ENCODE measurements around the gene QRFP. TPM values are rescaled to one million over a fixed set of nuclear protein-coding genes. Genes with fewer than 3 reads are reported as not detected.
A peak's percentile ranks its signal among the peaks of the same experiment; 100 is the strongest.
"Not testable (repeated sequence)": the region's sequence is repeated elsewhere in the genome, so short reads cannot be mapped to it uniquely, and the experiment has no call there.

The QRFP gene
- total RNA-seq, 2 donors from 2014 or later = not detected

DNA sequence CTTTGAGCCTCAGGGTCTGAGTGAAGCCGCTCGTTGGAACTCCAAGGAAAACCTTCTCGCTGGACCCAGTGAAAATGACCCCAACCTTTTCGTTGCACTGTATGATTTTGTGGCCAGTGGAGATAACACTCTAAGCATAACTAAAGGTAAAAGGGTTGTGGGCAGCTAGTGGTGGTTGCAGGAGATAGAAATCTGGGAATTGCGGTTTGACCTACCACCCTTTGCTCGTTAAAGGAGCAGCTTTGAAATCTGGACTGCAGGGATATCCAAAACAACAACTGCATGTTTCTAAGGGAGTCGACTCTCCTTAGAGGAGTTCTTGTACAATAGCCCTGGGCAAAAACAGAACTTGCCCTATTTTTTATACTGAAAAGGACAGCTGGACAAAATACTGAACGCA lies 42.5 kb downstream of the QRFP start:
- Mint-ChIP-seq H3K27ac (no peak overlapping the region), H3K36me3 (ENCODE audit: low read depth) (peaks cover 3% of the 10 kb centered on the region), H3K27me3 (no peaks in the 10 kb centered on the region), H3K4me3 (no peak overlapping the region), H3K4me1 (peaks cover 6% of the 10 kb centered on the region)
- H3K9me3 ChIP-seq (ENCODE audit: control insufficient read depth, low read length, poor library complexity, severe bottlenecking) = no peaks in the 10 kb centered on the region
- no peak for DNase-seq
- no peak for ATAC-seq

DNA sequence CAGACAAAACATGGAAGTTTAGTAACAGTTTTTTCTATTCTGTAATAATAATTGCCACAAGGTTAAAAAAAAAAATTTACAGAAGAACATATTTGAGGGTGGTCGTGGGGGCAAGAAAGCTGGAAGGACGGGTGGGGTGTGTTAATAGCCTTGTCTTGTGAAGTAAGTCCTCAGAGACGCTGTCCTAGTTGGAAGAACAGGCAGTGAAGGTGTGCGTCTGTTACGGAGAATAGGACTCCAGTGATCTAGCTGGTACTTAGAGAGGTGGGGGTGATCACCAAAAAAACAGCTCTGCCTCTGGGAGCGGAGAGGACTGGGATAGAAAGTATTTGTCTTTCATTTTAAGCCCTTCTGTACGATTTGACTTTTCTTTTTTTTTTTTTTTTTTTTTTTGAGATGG lies 43.8 kb downstream of the QRFP start:
- DNase-seq (no peak), ATAC-seq (no peak)
- H3K4me3 Mint-ChIP-seq = no peak overlapping the region
- H3K27me3 Mint-ChIP-seq = no peaks in the 10 kb centered on the region
- H3K9me3 ChIP-seq (ENCODE audit: control insufficient read depth, low read length, poor library complexity, severe bottlenecking) = no peaks in the 10 kb centered on the region
- peaks cover 6% of the 10 kb centered on the region for H3K4me1 Mint-ChIP-seq
- no peak overlapping the region for H3K27ac Mint-ChIP-seq
- peaks cover 3% of the 10 kb centered on the region for H3K36me3 Mint-ChIP-seq (ENCODE audit: low read depth)

DNA sequence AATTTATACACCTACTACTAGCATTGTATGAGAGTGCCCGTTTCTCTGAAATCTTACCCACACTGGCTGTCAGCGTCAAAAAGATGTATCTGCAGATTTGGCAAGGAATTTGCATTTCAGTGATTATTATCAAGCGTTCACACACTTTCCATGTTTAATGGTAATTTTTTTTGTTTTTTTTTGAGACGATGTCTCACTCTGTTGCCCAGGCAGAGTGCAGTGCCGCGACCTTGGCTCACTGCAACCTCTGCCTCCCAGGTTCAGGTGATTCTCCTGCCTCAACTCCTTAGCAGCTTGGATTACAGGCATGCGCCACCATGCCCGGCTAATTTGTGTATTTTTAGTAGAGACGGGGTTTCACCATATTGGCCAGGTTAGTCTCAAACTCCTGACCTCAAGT lies 47.3 kb downstream of the QRFP start:
- Mint-ChIP-seq H3K27ac (no peak overlapping the region), H3K4me3 (no peak overlapping the region), H3K36me3 (ENCODE audit: low read depth) (no peaks in the 10 kb centered on the region), H3K27me3 (no peaks in the 10 kb centered on the region), H3K4me1 (peaks cover 4% of the 10 kb centered on the region)
- DNase-seq (no peak), ATAC-seq (no peak)
- H3K9me3 ChIP-seq (ENCODE audit: control insufficient read depth, low read length, poor library complexity, severe bottlenecking) = no peaks in the 10 kb centered on the region

DNA sequence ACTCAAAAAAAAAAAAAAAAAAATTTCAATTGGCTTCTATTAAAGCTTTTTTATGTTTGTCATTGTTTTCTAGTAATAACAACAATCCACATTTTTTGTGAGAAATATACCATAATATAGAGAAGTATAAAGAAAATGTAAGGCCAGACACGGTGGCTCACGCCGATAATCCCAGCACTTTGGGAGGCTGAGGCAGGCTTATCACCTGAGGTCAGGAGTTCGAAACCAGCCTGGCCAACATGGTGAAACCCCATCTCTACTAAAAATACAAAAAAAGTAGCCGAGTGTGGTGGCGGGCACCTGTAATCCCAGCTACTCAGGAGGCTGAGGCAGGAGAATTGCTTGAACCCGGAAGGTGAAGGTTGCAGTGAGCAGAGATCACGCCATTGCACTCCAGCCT lies 48.1 kb downstream of the QRFP start:
- not testable (repeated sequence) for H3K27me3 Mint-ChIP-seq; H3K4me3 Mint-ChIP-seq; H3K27ac Mint-ChIP-seq; H3K9me3 ChIP-seq (ENCODE audit: control insufficient read depth, low read length, poor library complexity, severe bottlenecking); ATAC-seq; DNase-seq; H3K36me3 Mint-ChIP-seq (ENCODE audit: low read depth)
- H3K4me1 Mint-ChIP-seq = peaks cover 12% of the 10 kb centered on the region

DNA sequence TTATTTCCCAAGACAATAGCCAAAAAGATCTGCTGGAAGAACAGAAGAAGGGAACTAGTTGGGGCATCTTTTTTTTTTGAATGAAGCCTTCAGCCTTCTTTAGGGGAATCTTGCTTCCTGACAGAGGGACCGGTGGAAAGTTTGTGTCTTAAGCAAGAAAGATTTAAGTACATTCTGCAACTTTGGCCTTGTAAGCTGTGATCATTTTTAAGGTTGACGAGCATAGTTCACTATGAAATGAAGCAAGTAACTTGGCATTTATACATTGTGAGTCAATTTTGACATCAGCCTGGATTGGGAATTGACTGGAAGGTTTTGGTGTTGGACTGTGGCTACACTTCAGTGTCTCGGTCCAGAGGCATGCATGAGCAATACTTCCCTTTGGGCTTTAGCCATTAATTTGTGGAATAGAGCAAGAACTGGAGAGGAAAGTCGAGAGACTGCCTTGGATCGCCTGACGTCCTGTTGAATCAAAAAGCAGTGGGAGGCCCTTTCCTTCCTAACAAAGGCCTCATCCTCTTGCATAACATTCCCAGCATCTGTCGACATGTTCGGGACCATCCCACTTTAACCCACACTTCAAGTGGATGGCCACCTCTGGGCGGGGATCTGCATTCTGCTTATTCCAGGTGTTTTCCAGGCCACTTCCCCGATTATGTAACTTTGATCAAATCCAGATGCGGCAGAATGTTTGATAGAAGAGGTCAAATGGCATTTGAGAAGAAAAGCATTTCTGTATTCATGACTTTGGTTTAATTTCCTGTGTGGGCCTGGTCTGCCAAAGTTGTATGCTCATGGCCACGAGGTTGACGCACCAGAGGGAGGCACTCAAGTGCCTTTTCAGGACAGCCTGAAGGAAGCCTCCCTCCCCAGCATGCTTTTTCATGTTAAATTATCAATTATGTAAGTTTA lies 49.0 kb downstream of the QRFP start:
- peaks cover 18% of the 10 kb centered on the region for H3K4me1 Mint-ChIP-seq
- no peaks in the 10 kb centered on the region for H3K36me3 Mint-ChIP-seq (ENCODE audit: low read depth)
- no peaks in the 10 kb centered on the region for H3K27me3 Mint-ChIP-seq
- no peak for ATAC-seq
- no peaks in the 10 kb centered on the region for H3K9me3 ChIP-seq (ENCODE audit: control insufficient read depth, low read length, poor library complexity, severe bottlenecking)
- no peak overlapping the region for H3K4me3 Mint-ChIP-seq
- no peak overlapping the region for H3K27ac Mint-ChIP-seq
- DNase-seq = no peak

DNA sequence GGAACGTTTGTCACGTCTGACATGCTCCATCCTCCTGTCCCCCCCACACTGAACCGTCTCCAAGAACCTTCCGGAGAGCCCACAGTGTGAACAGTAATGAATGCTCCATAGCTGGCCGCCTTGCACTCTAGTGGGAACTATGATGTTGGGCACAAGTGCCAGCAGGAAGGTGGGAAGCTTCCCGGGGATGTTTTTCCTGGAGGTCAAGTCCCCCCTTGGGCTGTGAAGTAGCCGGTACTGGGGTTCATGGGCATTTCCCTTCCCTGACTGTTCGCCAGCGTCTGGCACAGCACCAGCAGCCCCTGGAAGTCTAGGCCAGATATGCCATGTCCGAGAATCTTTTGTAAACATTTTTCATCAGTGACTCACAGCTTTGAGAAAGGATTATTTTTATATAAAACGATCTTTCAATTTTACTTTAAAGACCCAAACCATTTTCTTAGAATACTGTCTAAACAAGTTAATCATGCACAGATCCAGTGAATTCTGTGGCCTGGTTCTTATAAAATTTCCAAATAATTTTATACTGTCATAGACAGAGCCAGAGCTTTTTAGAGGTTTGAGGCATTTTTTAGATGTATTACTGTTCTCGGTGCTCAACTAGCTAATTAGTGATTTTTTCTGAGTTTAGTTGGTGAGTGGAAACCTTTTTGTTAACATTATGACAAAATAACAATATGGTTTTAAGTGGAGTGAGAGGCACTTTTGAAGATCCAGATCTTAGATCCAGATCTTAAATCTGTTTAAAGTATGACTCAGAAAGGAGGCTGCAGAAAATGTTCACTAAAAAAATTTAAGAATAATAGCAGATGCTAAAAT lies 49.9 kb downstream of the QRFP start:
- Mint-ChIP-seq H3K27ac (no peak overlapping the region), H3K4me1 (peaks cover 21% of the 10 kb centered on the region), H3K36me3 (ENCODE audit: low read depth) (no peaks in the 10 kb centered on the region), H3K27me3 (no peaks in the 10 kb centered on the region), H3K4me3 (no peak overlapping the region)
- H3K9me3 ChIP-seq (ENCODE audit: control insufficient read depth, low read length, poor library complexity, severe bottlenecking) = no peaks in the 10 kb centered on the region
- DNase-seq (no peak), ATAC-seq (no peak)

DNA sequence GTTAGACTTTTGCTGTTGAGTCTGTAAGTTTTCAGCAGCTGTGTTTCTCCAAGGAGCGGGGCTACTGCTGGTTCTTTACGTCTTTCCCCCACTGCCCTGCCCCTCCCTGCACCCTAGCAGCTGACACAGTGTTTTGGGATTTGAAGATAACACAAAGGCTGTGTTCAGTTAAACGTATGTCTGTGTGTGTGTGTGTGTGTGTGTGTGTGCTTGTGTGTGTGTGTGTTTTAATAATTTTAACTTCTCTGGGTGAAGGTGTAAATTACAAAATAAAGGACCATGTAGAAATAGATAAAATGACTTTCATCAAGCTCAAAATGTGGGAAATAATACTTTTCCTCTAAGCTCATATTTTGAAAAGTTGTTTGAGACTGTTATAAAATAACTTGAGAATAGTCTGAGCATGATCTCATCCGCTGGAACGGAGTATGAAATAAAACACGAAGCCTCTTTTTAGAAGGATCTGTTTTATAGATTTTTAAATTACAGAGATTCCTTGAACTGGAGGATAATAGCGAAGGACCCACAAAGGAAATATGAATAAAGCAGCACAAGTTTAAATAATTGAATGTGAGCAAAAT lies 50.6 kb downstream of the QRFP start:
- DNase-seq (no peak), ATAC-seq (no peak)
- Mint-ChIP-seq H3K4me3 (no peak overlapping the region), H3K27ac (no peak overlapping the region), H3K27me3 (no peaks in the 10 kb centered on the region), H3K36me3 (ENCODE audit: low read depth) (no peaks in the 10 kb centered on the region), H3K4me1 (peaks cover 21% of the 10 kb centered on the region)
- no peaks in the 10 kb centered on the region for H3K9me3 ChIP-seq (ENCODE audit: control insufficient read depth, low read length, poor library complexity, severe bottlenecking)

DNA sequence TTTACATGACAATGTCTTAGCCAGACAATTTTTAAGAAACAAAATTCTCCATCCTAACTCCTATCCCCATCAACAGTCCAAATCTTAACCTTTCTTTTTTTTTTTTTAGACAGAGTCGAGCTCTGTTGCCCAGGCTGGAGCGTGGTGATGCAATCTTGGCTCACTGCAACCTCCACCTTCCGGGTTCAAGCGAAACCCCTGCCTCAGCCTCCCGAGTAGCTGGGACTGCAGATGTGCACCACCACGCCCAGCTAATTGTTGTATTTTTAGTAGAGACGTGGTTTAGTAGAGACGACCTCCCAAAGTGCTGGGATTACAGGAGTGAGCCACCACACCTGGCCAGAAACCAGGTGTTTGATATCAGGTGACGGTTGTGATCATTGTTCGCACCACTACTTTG lies 51.4 kb downstream of the QRFP start:
- DNase-seq (no peak), ATAC-seq (no peak)
- H3K4me1 Mint-ChIP-seq = peaks cover 21% of the 10 kb centered on the region
- H3K27me3 Mint-ChIP-seq = no peaks in the 10 kb centered on the region
- no peaks in the 10 kb centered on the region for H3K9me3 ChIP-seq (ENCODE audit: control insufficient read depth, low read length, poor library complexity, severe bottlenecking)
- no peak overlapping the region for H3K27ac Mint-ChIP-seq
- H3K4me3 Mint-ChIP-seq = no peak overlapping the region
- H3K36me3 Mint-ChIP-seq (ENCODE audit: low read depth) = no peaks in the 10 kb centered on the region

- no peak overlapping the region for H3K27ac Mint-ChIP-seq
- H3K4me1 Mint-ChIP-seq = peaks cover 19% of the 10 kb centered on the region
- no peaks in the 10 kb centered on the region for H3K9me3 ChIP-seq (ENCODE audit: control insufficient read depth, low read length, poor library complexity, severe bottlenecking)
- no peak for DNase-seq
- H3K36me3 Mint-ChIP-seq (ENCODE audit: low read depth) = no peaks in the 10 kb centered on the region
- H3K4me3 Mint-ChIP-seq = no peak overlapping the region
- ATAC-seq = no peak
- H3K27me3 Mint-ChIP-seq = no peaks in the 10 kb centered on the region
Observed at GRCh38 chr9:130844044-130844451, 52.6 kb downstream of the QRFP start.

DNA sequence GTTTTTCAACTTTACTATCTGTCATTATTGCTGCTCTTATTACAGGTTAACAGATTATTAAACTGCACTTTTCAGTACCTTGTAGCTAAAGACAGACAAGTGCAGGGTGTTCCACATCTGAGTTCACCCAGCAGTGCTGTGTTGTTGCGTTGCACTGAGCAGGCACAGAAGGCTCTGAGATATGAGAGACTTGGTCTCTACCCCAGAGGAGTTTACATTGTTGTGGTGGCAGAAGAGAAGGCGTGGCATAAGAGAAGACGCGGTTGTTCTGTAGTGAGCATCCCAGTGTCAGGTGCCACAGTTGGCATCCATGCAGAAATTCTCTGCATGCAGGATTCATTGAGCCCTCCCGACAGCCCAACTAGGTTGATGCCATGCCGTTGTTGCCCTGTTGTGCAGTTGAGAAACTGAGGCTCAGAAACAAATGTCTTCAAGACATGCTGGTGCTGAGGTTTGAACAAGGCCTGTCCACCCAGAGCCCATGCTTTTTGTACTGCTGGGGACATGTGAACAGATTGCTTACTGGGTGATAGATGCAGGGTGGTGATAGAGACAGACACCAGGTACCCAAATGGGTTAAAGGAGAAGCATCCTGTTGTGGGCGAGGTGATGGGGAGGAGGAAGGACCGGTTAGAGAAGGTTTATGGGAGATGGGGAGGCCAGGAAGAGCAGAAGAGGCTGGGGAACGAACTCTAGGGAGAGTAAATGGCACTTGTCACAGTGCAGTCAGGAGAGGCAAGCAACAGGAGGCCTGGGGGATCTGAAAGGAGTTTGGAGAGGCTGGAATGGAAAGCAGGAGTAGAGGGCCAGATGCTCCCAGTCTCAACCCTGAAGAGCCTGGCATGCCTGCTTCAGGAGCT lies 53.3 kb downstream of the QRFP start:
- H3K4me1 Mint-ChIP-seq = peaks cover 19% of the 10 kb centered on the region
- no peak for ATAC-seq
- H3K9me3 ChIP-seq (ENCODE audit: control insufficient read depth, low read length, poor library complexity, severe bottlenecking) = no peaks in the 10 kb centered on the region
- DNase-seq = no peak
- H3K27me3 Mint-ChIP-seq = no peaks in the 10 kb centered on the region
- H3K36me3 Mint-ChIP-seq (ENCODE audit: low read depth) = no peaks in the 10 kb centered on the region
- H3K27ac Mint-ChIP-seq = peak overlapping the region; percentile 22
- H3K4me3 Mint-ChIP-seq = no peak overlapping the region
